ENCODE data around the gene NCSTN.

NCSTN gene

DNA sequence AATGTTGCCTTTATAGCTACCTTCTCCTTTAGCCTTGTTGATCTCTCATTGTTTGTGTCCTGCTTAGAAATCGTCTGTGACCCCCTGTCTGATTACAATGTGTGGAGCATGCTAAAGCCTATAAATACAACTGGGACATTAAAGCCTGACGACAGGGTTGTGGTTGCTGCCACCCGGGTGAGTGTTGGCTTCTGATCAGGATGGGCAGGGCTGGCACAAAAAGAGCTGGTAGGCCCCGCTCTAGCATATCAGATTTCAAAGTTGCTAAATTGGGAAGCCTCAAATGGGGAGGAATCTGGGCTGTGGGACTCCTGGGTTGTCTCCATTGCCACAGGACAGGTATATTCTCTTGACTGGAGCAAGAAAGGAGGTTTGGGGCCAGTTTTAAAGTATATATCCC, 8.4 kb downstream of the NCSTN start:
- no peak for DNase-seq (ENCODE audit: low read depth in 2 of 2)

- DNase-seq (ENCODE audit: low read depth in 2 of 2), result no peak
Measured at GRCh38 chr1:160352555-160352954, 9.4 kb downstream of the NCSTN start.

DNA sequence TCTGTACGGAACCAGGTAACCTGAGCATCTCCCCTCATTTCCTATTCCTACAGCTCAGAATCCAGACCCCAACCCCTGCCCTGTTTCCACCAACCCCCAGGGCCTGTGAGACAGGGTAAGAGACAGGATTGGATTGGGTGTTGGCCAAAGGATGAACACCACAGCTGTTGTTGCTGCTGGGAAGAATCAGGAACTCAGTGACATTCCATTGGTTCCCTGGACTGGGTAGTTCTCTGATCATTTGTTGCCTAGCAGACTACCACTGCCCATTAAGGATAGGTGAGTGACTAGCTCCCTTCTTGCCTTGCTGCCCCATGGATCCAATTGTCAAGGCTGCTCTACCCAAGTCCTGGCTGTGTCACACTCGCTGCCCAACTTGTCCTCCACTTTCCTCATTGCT, 10.0 kb downstream of the NCSTN start:
- no peak for DNase-seq (ENCODE audit: low read depth in 2 of 2)

- no peak for DNase-seq (ENCODE audit: low read depth in 2 of 2)
Measured at GRCh38 chr1:160354388-160354985, 11.3 kb downstream of the NCSTN start.

GRCh38 chr1:160357286-160358002, 14.3 kb downstream of the NCSTN start:
- no peak for DNase-seq (ENCODE audit: low read depth in 2 of 2)

DNA sequence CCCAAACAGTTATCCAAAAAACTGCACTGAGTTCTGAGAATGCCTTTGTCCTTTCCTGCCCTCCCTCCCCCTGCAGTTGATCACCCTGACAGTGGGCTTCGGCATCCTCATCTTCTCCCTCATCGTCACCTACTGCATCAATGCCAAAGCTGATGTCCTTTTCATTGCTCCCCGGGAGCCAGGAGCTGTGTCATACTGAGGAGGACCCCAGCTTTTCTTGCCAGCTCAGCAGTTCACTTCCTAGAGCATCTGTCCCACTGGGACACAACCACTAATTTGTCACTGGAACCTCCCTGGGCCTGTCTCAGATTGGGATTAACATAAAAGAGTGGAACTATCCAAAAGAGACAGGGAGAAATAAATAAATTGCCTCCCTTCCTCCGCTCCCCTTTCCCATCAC, 14.9 kb downstream of the NCSTN start:
- DNase-seq (ENCODE audit: low read depth in 2 of 2), result no peak

DNA sequence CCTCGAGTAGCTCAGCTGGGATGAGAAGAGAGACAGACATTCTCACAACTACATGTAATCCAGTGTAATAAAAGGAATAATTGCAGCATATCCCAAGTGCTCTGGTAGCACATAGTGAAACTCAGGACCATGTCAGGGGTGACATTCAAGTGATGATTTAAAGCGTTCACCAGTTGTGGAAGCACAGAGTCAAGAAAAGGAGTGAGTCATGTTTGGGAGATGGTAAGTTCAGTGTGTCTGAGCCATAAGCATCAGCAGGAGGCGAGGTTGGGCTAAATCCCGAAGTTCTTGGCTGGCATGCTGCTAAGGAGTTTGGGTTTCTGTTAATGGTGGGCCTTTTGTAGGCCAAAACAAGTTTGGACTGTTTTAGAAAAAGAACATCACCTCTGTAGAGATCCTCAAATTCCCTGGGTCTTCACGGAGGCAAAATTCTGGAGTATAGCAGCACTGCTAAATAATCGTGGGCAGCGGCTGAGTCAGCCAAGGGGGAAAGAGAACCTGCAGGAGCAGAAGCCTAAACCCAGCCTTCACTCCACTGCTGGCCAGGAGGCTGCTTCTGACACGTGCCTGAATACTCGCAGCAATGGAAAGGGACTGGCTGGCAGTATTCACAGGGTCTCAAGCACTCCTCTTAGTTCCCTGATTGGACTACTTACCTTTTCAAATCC, 16.5 kb downstream of the NCSTN start:
- no peak for DNase-seq (ENCODE audit: low read depth in 2 of 2)

DNA sequence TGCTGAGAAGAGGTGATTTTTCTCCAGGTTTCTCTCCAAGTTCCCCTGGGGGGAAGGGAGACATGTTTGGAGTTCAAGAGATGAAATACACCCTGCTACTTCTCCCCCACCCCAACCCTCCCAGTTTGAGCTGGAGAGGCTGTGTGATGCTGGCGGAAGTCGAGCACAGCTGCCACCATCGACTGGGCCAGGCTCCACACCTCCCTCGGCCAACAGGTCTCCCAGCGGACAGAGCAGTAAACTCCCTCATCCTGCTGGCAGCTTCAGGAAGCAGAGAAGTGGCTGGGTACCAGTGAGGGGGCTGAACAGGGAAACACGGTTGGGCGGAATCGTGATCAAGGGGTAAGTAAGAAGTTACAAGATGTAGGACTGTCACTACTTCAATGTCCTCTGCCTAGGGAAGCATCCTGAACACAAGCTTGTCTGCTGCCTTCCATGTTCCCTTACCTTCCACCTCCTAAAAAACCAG, 17.1 kb downstream of the NCSTN start:
- DNase-seq (ENCODE audit: low read depth in 2 of 2), result no peak

GRCh38 chr1:160361199-160361598, 18.0 kb downstream of the NCSTN start:
- no peak for DNase-seq (ENCODE audit: low read depth in 2 of 2)

DNA sequence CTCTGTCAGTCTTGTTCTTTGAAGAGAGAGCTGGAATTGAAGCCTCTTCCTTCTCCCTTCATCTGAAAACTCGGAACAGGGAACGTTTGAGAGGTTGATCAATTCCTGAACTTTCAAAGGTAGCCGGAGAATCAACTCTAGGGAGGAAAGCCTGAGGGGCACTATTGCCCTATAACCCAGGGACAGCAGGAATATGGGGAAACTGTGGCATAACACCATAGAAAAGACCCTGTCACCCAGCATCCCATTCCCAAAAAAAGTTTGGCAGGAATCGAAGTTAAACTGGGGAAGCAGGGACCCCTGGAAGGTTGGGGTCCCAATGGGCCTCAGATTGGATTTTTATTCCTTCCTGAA, 18.6 kb downstream of the NCSTN start:
- DNase-seq (ENCODE audit: low read depth in 2 of 2), result no peak

DNA sequence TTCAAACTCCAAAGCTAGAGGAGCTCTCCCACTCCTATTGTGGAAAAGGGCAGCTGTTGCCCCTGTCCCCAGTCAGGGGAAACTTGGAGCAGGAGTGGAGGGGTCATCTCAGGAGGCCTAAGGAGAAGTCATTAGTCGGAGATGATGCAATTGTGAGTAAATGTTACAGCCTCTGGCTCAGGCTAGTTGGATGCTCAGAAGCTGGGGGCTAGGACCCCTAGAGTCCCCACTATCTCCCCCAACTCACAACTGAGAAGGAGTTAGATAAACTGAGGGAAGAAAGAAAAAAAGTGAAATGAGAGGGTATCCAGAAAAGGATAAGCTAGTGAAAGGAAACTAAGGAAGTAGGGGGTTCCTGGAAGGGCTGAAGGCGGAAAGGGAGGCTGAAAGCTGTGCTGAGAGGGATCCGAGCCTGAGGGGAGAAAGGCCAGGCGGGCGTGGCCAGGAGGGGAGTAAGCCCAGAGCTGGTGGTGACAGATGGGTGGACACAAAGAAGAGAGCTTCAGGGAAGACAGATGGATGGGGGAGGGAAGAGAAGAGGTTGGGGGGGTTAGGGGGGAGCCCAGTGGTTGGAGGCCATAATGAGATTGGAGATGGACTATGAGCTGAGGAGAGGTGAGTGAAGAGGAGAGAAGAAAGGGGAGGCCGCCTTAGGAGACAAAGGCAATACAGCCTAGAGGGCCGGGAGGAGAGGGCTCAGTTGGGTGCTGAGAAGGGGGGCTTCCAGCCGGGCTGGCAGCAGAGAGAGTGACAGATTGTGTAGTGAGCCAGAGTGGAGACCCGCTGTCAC, 19.2 kb downstream of the NCSTN start:
- no peak for DNase-seq (ENCODE audit: low read depth in 2 of 2)

DNA sequence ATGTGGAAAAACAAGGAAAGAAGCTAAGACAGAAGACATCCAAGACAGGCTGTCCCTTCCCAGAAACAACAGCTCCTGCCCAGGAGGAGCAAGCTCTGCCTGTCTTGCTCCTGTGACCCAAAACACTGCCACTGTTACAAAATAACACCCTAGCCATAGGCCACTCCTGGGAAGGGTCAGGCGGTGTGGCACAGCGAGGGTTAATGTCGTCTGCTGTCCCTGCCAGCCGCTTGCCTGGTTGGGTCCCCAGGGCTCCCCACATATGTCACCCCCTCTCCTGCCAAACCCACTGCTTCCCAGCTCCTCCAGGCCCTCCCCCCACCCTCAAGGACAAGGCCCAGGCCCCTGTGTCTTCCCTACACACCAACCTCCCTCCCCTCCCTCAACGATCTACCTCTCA, 19.8 kb downstream of the NCSTN start:
- DNase-seq (ENCODE audit: low read depth in 2 of 2), result no peak

GRCh38 chr1:160363951-160364735, 21.0 kb downstream of the NCSTN start:
- no peak for DNase-seq (ENCODE audit: low read depth in 2 of 2)

DNA sequence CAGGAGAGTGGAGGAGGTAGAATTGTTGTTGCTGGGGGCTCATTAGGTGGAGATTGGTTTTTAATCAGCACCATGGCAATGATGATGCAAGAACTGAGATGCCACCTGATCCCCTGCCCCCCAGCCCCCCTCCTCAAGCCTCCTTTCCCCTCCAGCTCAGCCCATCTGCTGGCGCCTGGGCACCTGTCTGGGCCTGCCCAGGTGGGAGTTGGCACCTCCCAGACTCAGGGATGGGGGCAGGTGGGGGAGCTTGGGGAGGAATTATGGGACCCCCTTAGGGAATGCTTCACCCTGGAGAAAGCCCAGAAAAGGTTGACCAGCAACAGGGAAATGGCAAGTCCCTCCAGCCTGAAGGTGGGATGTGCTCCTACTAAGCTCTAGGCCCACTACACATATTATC, 22.1 kb downstream of the NCSTN start:
- no peak for DNase-seq (ENCODE audit: low read depth in 2 of 2)

DNA sequence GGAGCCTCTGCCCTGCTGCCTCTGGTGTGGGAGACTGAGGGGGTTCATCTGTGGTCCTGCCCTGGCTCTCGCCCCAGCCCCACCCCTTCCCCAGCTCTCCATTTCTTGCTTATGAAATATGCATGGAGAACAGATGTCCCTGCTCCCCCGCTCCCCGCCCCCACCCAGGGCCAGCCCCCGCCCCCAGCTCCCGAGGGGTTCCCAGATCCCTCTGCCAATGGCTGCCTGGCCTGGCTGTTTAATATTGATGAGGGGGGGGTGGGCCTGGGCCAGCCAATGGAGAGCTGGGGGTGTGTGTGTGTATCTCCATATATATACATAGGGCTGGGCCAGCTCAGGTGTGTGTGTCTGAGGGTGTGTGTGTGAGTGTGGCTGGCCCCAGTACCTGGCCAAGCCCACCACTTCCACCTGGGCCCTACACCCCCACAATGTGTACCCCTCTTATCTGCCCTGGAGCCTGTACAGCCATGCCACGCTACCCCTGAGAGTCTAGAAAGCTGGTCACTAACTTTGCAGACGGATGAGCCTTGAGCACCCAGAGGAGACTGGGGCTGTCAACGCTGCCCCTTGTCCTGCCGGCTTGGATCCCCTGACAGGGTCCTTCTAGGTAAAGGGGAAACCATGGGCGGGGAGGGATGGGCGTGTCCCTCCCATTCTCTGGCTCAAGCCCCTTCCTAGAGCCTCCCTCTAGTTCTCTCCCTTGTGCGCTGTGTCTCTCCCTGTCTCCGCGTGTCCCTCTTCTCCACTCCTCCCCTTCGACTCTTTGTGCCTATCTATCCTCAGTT, 23.7 kb downstream of the NCSTN start, which contains the start of gene NHLH1:
Gene NHLH1, plus strand, starts transcription at position 341 of the 785 bp plus-strand sequence. CDS start 3,661 bp downstream, outside the sequence.
- DNase-seq (ENCODE audit: low read depth in 2 of 2), result no peak

DNA sequence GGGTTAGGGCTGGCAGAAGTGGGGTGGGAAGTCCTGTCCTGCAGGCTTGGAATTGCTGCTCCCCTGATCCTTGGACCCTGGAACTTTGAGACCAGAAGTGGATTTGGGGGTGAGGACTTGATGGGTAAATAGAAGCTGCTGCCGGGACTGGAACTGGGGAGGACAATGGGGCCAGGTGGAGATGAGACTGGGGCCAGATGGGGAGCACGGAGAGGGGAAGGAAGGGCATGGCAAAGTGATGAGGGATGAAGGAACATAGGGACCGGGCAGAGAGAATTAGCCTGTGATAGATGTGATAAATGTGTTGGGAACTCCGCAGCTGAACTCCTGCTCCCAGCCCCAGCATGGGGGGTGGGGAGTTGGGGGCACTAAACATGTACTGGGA, 24.3 kb downstream of the NCSTN start:
- no peak for DNase-seq (ENCODE audit: low read depth in 2 of 2)

- DNase-seq (ENCODE audit: low read depth in 2 of 2), result no peak
Measured at GRCh38 chr1:160367934-160368923, 25.0 kb downstream of the NCSTN start.

DNA sequence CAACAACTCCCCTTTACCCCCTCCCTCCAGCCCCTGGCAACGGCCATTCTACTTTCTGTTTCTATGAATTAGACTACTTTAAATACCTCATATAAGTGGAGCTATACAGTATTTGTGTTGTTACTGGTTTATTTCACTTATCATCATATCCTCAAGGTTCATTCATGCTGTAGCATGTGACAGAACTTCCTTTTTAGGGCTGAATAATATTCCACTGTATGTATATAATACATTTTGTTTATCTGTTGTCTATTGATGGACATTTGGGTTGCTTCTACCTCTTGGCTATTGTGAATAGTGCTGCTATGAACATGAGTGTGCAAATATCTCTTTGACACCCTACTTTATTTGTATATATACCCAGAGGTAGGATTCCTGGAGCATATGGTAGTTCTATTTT, 25.9 kb downstream of the NCSTN start:
- DNase-seq (ENCODE audit: low read depth in 2 of 2), result no peak

GRCh38 chr1:160370561-160371345, 27.6 kb downstream of the NCSTN start:
- DNase-seq (ENCODE audit: low read depth in 2 of 2), result no peak
